ENCODE results near the gene TXNDC2.
A peak's percentile ranks its signal among the peaks of the same experiment; 100 is the strongest.
"Not testable (repeated sequence)": the region's sequence is repeated elsewhere in the genome, so short reads cannot be mapped to it uniquely, and the experiment has no call there.

Gene TXNDC2

DNA sequence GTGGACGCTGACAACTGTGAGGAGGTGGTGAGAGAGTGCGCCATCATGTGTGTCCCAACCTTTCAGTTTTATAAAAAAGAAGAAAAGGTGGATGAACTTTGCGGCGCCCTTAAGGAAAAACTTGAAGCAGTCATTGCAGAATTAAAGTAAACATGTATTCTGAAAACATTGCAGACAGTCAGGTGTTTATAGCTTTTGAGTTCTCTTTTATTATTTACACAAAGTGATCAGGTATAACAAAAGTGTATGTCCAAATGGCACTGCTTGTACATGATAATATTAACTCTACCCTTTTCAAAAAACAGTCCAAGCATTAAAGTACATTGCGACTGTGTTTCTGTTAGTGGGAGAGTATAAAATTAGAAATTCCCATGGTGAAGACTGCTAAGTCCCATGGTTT lies 2.2 kb downstream of the TXNDC2 start:
- no peak for DNase-seq

DNA sequence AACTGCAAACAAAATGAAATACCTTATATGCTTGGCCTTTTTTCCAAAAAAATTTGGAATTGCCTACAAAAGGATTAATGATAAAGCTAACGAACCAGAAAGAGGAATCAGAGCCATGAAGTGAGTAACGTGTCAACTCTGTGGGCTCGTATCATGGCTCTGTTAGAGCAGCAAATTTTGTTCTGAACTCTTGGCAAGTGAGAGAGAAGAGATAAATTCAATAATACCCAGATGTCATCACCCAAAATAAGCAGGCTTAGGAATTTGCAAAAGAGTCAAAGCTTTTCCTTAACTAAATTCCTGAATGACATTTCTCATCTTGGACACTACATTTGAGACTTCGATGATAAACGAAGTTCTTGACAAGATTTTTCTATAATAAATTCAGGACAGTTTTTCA lies 4.4 kb downstream of the TXNDC2 start:
- DNase-seq, result no peak

DNA sequence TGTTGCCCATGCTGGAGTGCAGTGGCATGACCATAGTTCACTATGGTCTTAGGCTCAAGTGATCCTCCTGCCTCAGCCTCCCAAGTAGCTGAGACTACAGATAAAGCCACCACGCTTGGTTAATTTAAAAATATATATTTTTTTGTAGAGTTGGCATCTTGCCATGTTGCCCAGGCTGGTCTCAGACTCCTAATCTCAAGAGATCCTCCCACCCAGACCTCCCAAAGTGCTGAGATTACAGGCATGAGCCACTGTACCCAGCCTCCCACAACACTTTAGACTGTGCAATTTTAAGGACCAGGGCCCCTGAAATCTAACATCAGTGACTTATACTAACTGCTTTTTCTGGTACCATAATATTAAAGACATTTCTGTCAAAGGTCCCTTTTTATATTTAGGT lies 5.2 kb downstream of the TXNDC2 start:
- no peak for DNase-seq

DNA sequence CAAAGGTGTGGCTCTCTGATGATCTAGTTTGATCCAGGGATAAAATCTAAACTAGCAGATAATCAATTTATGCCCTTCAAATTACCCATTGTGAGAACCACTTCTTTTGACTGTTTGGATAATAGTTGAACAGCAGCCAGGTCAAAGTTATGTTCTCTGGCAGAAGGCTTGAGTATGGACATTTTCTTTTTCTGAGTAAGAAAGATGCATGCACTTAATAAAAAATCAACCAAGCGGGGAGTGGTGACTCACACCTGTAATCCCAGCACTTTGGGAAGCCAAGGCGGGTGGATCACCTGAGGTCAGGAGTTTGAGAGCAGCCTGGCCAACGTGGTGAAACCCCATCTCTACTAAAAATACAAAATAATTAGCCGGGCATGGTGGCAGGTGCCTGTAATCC lies 5.7 kb downstream of the TXNDC2 start:
- DNase-seq, result not testable (repeated sequence)

DNA sequence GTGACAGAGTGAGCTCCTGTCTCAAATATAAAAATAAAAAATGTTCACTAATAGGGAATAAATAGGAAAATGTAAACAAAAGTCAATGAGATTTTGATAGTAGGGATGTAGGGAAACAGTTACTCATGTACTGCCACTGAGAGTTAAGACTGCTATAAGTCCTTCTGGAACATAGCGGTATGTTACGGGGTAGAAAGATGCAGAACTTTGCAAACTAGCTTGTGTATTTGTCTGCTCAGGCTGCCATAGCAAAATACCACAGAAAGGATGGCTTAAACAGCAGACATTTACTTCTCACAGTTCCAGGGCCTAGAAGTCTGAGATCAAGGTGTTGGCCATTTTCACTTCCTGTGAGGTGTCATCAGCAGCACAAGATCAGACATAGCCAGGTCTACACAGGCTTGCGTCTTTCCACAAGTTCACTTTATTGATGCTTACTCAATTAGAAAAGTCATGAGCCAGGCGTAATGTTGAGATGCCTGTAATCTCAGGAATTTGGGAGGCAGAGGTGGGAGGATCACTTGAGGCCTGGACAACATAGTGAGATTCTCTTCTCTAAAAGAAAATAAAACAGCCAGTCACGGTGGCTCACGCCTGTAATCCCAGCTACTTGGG lies 8.8 kb downstream of the TXNDC2 start:
- no peak for DNase-seq

DNA sequence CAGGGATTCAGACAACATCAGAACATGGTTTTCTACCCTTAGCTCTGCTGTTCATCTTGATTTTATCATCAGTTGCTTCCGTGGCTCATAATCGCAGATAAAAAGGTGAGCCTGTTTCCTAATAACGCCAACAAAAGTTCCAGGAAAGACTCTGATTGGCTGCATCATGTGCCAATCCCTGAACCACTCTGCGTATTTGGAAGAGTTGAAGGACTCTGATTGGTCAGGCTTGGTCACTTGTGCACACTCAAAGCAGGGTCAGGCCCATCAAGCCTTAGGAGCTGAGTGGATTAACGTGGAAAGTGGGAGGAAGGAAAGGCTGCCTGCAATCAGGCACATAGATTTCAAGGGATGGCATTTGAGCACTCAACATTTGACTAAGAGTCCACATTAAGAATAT lies 11.4 kb downstream of the TXNDC2 start:
- DNase-seq, result no peak

DNA sequence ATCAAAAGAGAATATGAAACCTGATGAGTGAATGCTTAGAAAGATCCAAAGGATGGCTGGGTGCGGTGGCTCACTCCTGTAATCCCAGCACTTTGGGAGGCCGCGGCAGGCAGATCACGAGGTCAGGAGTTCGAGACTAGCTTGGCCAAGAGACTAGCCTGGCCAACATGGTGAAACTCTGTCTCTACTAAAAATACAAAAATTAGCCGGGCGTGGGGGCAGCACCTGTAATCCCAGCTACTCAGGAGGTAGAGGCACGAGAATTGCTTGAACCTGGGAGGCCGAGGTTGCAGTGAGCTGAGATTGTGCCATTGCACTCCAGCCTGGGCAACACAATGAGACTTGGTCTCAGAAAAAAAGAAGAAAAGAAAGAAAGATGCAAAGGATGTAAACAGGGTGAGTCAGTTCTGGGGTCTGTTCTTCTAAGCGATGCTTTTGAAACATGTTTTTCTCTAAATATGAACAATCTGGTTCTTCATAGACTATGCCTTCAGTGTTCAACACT lies 12.1 kb downstream of the TXNDC2 start:
- not testable (repeated sequence) for DNase-seq

DNA sequence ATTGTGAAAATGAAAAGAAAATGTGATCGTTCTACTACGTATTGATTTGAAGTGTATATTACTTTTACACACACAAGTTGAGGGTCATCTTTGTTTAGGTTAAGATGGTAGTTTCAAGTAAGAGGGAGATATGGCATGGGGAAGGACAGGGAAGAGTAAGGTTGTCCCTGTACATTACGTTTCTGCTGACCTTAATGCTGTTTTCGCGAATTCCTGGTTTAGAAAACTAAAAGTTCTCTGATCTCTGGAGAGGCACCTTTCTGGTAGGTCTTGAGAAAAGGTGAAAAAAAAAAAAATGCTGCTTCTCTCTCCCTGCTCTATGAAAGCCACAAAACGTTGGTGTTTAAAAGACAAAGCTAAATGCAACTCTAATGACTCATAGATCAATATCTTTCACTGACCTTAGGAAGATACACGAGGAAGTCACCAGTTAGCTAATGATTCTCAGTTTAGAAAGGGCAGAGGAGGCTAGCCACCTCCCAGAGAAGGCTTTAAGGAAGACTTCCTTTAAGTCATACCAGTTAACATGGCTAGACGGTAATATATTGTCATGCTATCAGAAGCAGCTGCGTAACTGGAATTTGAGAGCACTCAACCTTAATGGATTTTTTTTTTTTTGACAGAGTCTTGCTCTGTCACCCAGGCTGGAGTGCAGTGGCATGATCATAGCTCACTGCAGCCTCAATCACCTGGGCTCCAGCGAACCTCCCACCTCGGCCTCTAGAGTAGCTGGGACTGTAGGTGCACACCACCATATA lies 13.2 kb downstream of the TXNDC2 start:
- no peak for DNase-seq

DNA sequence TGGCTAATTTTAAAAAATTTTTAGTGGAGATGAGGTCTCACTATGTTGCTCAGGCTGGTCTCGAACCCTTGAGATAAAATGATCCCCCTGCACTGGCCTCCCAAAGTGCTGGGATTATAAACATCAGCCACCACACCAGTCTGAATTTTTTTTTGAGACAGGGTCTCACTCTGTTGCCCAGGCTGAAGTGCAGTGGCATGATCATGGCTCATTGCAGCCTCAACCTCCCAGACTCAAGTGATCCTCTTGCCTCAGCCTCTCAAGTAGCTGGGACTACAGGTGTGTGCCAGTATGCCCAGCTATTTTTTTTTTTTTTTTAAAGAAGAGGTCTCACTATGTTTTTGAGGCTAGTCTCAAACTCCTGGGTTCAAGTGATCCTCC lies 13.8 kb downstream of the TXNDC2 start:
- DNase-seq, result not testable (repeated sequence)

DNA sequence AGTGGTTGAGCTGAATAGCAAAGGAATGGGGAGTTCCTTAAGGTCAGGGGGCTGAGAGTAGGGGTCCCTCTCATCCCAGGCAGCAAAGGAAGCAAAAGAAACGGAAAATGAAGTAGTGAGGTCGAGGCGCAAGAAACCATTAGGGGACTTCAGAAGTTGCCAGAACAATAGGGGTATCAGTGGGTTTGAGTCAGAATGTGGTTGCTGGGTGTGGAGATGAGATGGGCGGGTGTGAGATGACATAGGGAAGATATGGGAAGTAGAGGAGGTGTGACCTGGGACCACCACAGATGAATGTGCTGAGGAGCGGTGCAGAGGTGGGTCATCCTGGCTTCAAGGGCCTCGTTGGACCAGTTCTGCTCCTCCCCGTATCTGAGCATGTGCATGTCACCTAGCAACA lies 14.9 kb downstream of the TXNDC2 start:
- DNase-seq, result no peak

DNA sequence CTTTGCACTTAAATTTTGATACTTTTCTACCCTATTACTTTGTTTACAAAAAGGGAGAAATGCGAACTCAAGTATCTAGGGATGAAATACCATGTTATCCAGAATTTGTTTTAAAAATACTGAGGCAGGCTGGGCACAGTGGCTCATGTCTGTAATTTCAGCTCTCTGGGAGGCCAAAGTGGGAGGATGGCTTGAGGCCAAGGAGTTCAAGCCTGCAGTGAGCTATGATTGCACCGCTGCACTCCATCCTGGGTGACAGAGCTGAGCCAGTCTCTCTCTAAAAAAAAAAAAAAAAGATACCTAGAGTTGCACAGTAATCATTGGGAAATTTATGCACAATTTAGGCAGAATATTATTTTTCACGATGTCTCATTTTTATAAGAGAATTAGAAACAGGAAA lies 15.6 kb downstream of the TXNDC2 start:
- no peak for DNase-seq

DNA sequence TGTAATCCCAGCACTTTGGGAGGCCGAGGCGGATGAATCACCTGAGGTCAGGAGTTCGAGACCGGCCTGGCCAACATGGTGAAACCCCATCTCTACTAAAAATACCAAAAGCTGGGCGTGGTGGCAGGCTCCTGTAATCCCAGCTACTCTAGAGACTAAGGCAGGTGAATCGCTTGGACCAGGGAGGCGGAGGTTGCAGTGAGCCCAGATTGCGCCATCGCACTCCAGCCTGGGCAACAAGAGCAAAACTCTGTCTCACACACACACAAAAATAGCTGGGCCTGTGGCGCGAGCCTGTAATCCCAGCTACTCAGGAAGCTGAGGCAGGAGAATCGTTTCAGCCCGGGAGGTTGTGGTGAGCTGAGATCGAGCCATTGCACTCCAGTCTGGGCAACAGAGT lies 16.5 kb downstream of the TXNDC2 start:
- DNase-seq, result not testable (repeated sequence)

DNA sequence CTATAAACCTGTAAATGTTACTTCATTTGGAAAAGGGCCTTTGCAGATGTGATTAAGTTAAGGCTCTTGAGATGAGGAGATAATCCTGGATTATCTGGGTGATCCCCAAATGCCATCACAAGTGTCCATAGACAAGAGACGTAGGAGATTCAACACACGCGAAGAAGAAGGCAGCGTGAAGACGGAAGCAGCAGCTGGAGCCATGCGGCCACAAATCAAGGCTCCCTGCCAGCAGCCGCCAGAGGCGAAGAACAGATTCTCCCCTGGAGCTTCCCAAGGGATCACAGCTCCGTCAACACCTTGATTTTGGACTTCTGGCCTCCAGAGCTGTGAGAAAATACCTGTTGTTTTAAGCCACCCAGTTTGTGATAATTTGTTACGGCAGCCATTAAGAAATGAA lies 17.1 kb downstream of the TXNDC2 start:
- DNase-seq, result no peak

DNA sequence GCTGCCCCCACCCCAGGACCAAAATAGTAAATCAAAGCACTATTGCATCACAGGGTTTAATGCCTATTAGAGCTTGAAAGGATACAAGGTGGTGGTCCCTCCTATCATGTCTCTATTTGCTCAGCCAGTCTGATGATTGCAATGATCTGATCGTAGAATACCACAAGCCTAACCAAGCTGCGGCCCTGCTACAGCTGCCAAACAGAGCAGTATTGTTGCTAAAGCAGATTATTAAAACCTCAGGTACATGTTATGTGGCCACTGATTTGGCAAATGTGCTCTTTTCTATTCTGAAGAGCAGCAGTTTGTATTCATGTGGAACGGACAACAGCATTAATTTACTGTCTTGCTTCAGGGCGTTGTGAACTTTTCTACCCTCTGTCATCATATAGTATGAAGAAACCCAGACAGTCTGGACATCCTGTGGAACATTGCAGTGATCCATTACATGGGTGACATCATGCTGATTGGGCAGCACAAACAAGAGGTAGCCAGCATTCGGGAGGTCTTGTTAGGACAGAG lies 19.7 kb downstream of the TXNDC2 start:
- DNase-seq, result no peak

DNA sequence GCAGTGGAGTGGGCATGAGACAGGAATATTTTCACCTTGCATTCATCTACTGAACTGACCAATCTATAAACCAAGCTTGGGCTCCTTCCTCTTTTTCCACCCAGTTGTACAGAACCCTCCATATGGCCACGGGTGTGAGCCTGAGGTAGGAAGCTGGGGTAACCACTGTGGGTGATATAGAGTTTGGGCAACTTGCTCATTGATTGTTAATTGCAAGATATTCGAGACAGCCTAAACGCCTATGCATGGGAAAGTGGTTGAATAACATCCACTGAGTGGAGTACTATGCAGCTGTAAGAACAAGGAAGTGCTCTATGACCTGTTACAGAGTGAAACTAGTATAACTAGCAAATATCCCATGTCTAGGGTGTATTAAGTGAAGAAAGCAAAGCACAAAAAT lies 20.7 kb downstream of the TXNDC2 start:
- DNase-seq, result no peak

DNA sequence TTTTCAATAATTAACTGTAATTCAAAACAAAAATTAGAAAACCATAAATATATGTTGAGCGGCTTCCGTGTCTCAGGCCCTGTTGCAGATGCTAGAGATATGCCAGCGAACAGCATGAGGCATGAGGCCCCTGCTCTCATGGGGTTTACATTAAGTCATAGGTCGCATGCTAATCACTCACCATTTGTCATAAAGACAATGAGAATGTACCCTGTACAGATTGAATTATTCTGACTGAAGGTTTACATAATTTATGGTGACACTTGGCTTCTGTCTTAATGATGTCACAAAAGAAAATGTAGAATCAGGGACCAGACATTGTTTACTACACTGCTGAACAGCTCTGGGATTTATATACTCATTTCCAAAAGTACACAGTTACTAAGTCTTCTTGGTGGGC lies 22.1 kb downstream of the TXNDC2 start:
- no peak for DNase-seq

DNA sequence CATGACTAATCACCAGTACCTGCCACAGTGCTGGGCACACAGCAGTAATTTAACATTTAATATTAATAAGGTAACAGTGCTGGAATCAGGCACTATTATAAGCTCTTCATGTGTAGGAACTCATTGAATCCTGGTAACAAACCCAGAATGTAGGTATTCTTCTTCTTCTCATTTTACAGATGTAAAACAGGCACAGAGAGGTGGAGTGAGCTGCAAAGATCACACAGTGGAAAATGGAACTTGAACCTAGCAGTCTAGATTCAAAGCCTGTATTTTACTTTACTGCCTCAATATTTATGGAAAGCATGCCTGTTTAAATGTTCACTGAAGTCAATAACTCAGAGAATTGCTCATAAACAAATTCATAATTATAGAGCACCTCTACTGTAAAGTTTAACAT lies 24.3 kb downstream of the TXNDC2 start:
- no peak for DNase-seq

DNA sequence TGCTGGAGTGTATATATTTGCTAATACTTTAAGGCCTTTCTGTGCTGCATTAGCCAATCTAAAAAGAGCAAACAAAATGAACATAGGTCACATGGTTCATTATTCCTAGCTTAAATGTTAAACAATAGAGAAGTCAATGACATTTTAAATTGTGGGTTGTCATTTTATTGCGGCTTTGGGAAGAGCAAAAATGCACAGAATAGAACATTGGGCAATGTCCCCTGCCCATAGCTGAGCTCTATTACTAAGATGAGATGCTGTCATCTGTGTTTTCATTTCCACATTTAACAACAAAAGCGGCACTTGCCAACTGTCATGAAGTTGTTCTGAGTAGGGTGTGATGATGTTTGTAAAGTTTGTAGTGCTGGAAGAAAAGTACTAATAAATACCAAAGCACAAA lies 24.9 kb downstream of the TXNDC2 start:
- DNase-seq, result no peak

DNA sequence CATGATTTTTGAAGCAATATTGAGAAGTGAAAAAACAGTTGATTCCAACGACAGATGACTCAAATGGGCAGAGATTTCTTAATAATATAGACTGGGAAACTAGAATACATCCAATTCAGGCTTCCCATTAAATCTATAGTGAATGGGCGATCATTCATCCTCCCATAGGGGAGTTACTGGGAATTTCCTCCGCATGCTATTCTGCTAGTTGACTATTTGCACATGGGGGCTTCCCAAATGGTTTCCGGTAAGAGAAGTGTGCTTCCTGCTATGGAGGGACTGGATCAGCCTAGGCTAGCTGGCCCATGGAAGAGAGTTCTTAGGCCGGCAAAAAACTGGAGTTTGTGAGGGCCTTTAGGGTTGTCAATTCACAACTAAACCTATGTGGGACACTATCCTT lies 25.5 kb downstream of the TXNDC2 start:
- no peak for DNase-seq

DNA sequence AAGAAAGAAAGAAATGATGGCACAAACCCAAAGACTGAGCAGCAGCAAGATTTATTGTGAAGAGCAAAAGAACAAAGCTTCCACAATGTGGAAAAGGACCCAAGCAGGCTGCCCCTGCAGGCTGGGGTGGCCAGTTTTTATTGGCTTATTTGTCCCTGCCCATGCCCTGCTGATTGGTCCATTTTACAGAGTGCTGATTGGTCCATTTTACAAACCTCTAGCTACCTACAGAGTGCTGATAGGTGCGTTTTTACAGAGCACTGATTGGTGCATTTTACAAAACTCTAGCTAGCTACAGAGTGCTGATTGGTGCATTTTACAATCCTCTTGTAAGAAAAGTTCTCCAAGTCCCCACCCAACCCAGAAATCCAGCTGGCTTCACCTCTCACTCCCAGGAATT lies 26.5 kb downstream of the TXNDC2 start:
- not testable (repeated sequence) for DNase-seq

DNA sequence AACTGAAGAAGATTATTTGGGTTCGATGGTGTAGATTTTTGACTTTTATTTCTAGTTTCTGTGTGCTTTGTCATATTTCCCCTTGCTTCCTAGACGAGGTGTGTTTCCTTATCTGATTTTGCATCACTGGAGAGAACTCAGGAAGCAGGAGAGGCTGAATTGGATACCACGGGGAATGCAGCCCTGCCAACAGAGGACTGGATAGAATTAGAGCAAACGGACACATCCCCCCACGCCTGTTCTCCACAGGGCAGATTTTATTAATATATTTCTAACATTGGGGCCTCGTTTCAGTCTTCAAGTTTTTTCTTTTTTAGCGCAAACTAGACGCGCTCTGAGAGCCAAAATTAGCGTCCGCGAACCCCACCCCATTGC lies 27.4 kb downstream of the TXNDC2 start:
- DNase-seq, result no peak

DNA sequence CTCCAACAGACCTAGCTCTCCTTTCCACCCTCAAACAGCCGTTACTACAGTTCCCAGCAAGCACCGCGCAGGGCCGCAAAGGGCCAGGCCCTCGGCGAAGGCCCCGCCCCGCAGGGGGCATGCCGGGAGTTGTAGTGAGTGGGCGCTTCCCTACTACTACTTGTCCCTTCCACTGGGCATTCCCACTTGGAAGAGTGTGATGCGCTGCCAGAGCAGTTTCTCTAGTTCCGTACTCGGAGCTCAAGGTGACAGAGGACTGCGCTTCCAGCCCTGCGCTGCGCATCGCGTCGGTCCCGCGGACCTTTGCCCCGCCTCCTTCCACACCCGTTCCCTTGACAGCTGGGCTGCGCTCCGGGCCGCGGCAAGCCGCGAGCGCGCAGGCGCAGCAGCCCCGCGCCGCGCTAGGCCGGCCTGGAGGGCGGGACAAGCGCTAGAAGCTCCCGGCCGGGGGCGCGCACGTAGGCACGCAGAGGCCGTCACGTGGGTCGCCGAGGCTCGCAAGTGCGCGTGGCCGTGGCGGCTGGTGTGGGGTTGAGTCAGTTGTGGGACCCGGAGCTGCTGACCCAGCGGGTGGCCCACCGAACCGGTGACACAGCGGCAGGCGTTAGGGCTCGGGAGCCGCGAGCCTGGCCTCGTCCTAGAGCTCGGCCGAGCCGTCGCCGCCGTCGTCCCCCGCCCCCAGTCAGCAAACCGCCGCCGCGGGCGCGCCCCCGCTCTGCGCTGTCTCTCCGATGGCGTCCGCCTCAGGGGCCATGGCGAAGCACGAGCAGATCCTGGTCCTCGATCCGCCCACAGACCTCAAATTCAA lies 28.0 kb downstream of the TXNDC2 start, which contains the start of gene VAPA:
TSS of gene VAPA (plus strand) at position 491 of the 808 bp plus-strand sequence. CDS start at position 732, 241 bp downstream.
- DNase-seq, result peak; percentile 90

DNA sequence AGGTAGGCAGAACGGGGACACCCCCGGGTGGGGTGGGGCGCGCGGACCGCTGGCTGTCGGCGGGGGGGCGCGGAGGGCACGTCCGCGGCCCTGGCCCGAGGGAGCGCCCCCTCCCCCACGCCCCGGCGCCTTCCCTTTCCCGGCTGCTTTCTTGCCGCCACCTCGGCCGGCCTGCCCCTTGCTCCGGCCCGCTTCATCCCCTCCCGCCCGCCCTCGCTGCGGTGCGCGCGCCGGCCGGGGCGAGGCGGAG lies 28.5 kb downstream of the TXNDC2 start:
- no peak for DNase-seq
